DND-41 (cell line): Measurements from ENCODE around the gene ADAM10.

Experiments
- EZH2 ChIP-seq: IDR thresholded peaks from 3 replicates; pipeline ENCODE4 v1.6.1; 2012; ENCODE audit warnings: borderline replicate concordance, low read depth, mild to moderate bottlenecking, moderate library complexity, low read length, inconsistent platforms; ENCODE audit not compliant: severe bottlenecking
- TF ChIP-seq, protein P1 (sequence below): IDR thresholded peaks from 2 replicates; pipeline ENCODE4 v1.5.1; 2012; ENCODE audit warnings: borderline replicate concordance, low read length, moderate library complexity, mild to moderate bottlenecking; ENCODE audit not compliant: poor library complexity, severe bottlenecking; ENCODE audit errors: extremely low read depth

DNA sequence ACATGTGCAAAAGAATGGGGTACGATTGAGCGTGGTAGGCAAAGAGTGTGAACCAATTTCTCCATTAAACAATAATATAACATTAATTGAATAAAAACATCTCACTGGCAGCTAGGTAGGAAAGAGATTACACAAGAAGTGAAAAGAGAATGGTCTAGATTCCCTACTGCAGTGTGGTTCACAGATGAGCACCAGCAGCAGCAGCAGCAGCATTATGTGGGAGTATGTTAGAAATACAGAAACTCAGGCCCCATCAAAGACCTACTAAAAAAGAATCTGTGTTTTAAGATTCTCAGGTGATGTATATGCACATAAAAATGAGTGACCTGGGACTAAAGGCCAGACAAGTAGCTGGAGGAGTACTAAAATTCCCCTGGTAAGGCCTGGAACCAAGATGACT lies 118.2 kb downstream of the ADAM10 start:
- TF ChIP-seq, protein P1, sequence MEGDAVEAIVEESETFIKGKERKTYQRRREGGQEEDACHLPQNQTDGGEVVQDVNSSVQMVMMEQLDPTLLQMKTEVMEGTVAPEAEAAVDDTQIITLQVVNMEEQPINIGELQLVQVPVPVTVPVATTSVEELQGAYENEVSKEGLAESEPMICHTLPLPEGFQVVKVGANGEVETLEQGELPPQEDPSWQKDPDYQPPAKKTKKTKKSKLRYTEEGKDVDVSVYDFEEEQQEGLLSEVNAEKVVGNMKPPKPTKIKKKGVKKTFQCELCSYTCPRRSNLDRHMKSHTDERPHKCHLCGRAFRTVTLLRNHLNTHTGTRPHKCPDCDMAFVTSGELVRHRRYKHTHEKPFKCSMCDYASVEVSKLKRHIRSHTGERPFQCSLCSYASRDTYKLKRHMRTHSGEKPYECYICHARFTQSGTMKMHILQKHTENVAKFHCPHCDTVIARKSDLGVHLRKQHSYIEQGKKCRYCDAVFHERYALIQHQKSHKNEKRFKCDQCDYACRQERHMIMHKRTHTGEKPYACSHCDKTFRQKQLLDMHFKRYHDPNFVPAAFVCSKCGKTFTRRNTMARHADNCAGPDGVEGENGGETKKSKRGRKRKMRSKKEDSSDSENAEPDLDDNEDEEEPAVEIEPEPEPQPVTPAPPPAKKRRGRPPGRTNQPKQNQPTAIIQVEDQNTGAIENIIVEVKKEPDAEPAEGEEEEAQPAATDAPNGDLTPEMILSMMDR = no peak
- no peak for TF ChIP-seq EZH2
